Progenitor cell of endocrine pancreas (in vitro differentiated cells): Measurements from ENCODE around the gene LUC7L3. TPM values are rescaled to one million over a fixed set of nuclear protein-coding genes. Genes with fewer than 3 reads are reported as not detected.

ENCODE experiments used
- DNase-seq: peaks from one replicate; pipeline ENCODE4 v3.0.0; 2021; ENCODE audit warnings: low spot score; ENCODE audit not compliant: unreplicated experiment
- H3K27ac Mint-ChIP-seq: 2 replicates; pipeline ENCODE4 v1.8.0; 2021; ENCODE audit warnings: mild to moderate bottlenecking, moderate library complexity, mixed read lengths
- H3K27me3 Mint-ChIP-seq: 2 replicates; pipeline ENCODE4 v1.8.0; 2021; ENCODE audit warnings: mixed read lengths
- H3K36me3 Mint-ChIP-seq: 2 replicates; pipeline ENCODE4 v1.8.0; 2022; ENCODE audit warnings: mixed read lengths; ENCODE audit not compliant: insufficient read depth
- H3K4me1 Mint-ChIP-seq: 2 replicates; pipeline ENCODE4 v1.8.0; 2021; ENCODE audit warnings: low read depth, mixed read lengths
- H3K4me3 Mint-ChIP-seq: 2 replicates; pipeline ENCODE4 v1.8.0; 2021; ENCODE audit warnings: low read depth, mild to moderate bottlenecking, moderate library complexity, mixed read lengths
- H3K9me3 Mint-ChIP-seq: 2 replicates; pipeline ENCODE4 v1.8.0; 2021; ENCODE audit warnings: low read depth, mixed read lengths
- total RNA-seq: library from RNA; stranded (reverse); gene quantifications from 2 replicates; pipeline ENCODE4 v1.2.1, GENCODE V29; 2021
- TF ChIP-seq, protein P1 (sequence below): fragments of 200-600 bp; sonication (generic); IDR thresholded peaks from one replicate; pipeline ENCODE4 v1.5.0; 2021; ENCODE audit warnings: antibody characterized with exemption, mild to moderate bottlenecking; ENCODE audit not compliant: unreplicated experiment

LUC7L3 gene
- total RNA-seq, 1 donor from 2014 or later = 168 TPM

DNA sequence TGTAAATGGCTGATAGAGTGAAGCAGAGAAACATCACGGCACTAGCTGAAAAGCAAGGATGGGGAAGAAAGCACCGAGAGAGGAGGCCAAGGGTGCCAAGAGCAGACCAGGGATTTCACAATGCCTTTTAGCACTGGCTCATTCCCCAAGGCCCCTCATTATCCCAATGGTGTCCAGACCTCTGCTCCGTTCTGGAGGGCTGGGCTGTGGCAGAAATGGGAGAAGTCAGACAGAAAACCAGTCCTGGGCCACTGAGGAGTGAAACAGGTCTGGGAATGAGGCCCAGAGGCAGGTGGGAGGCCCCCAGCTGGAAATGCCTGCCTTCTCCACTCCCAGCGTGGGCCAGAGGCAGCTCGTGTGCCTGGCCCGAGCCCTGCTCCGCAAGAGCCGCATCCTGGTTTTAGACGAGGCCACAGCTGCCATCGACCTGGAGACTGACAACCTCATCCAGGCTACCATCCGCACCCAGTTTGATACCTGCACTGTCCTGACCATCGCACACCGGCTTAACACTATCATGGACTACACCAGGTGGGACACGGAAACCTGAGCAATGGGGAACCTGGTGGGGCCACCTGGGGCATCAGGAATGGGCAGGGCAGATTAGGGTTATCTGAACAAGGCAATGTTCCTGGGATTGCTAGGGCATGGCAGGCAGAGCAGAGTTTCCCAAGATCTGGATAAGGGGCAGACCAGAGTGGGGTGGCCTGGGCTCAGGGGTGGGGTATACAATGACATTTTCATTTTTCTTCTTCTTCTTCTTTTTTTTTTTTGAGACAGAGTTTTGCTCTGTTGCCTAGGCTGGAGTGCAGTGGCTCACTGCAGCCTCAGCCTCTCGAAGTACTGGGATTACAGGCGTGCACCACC, 32.0 kb upstream of the LUC7L3 start:
- H3K4me3 Mint-ChIP-seq = no peak overlapping the region
- no peak for DNase-seq
- no peaks in the 10 kb centered on the region for H3K36me3 Mint-ChIP-seq
- peaks cover 63% of the 10 kb centered on the region for H3K4me1 Mint-ChIP-seq
- TF ChIP-seq, protein P1, sequence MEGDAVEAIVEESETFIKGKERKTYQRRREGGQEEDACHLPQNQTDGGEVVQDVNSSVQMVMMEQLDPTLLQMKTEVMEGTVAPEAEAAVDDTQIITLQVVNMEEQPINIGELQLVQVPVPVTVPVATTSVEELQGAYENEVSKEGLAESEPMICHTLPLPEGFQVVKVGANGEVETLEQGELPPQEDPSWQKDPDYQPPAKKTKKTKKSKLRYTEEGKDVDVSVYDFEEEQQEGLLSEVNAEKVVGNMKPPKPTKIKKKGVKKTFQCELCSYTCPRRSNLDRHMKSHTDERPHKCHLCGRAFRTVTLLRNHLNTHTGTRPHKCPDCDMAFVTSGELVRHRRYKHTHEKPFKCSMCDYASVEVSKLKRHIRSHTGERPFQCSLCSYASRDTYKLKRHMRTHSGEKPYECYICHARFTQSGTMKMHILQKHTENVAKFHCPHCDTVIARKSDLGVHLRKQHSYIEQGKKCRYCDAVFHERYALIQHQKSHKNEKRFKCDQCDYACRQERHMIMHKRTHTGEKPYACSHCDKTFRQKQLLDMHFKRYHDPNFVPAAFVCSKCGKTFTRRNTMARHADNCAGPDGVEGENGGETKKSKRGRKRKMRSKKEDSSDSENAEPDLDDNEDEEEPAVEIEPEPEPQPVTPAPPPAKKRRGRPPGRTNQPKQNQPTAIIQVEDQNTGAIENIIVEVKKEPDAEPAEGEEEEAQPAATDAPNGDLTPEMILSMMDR = no peak
- no peaks in the 10 kb centered on the region for H3K27me3 Mint-ChIP-seq
- no peaks in the 10 kb centered on the region for H3K9me3 Mint-ChIP-seq
- peak overlapping the region; percentile 89 for H3K27ac Mint-ChIP-seq

DNA sequence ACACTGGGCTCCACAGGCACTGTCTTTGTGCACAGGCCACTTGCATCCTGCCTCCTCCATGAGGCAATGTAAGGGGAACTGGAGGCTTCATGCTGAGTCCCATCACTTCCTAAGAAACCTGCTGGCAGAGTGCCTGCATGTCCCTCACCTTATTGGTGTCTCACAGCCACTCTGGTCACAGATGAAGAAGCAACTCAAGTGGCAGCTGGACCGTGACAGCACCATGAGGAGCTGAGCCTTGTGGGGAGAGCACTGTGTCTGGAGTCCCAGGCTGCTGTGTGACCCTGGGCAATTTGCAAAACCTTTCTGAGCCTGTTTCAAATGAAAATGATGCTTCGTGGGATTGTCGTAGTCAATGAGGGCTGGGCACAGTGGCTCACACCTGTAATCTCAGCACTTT, 31.2 kb upstream of the LUC7L3 start:
- Mint-ChIP-seq H3K36me3 (no peaks in the 10 kb centered on the region), H3K4me1 (peaks cover 68% of the 10 kb centered on the region), H3K27me3 (no peaks in the 10 kb centered on the region), H3K4me3 (no peak overlapping the region), H3K27ac (no peak overlapping the region), H3K9me3 (no peaks in the 10 kb centered on the region)
- TF ChIP-seq, protein P1 = no peak
- DNase-seq = no peak

DNA sequence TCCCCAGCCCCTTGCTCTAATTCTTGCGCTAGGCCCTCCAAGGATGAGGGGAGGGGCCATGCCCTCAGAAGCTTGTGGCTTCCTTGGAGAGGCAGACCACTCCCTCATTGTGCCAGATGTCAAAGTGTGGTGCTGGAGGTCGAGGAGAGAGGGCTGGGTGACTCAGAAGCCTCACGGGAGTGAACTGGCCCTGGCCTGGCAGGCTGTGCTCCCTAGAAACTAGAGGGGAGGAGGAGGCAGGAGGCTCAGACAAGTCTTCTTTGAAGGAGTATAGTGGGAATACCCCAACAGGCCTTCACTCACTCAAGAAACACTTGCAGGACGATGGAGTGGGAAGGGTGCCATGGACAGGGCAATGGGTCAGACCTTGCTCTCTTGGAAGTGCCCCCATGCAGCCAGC, 30.2 kb upstream of the LUC7L3 start:
- TF ChIP-seq, protein P1 = no peak
- Mint-ChIP-seq H3K27me3 (no peaks in the 10 kb centered on the region), H3K36me3 (no peaks in the 10 kb centered on the region), H3K27ac (peak overlapping the region; percentile 33), H3K4me1 (peaks cover 69% of the 10 kb centered on the region), H3K9me3 (no peaks in the 10 kb centered on the region), H3K4me3 (no peak overlapping the region)
- no peak for DNase-seq

DNA sequence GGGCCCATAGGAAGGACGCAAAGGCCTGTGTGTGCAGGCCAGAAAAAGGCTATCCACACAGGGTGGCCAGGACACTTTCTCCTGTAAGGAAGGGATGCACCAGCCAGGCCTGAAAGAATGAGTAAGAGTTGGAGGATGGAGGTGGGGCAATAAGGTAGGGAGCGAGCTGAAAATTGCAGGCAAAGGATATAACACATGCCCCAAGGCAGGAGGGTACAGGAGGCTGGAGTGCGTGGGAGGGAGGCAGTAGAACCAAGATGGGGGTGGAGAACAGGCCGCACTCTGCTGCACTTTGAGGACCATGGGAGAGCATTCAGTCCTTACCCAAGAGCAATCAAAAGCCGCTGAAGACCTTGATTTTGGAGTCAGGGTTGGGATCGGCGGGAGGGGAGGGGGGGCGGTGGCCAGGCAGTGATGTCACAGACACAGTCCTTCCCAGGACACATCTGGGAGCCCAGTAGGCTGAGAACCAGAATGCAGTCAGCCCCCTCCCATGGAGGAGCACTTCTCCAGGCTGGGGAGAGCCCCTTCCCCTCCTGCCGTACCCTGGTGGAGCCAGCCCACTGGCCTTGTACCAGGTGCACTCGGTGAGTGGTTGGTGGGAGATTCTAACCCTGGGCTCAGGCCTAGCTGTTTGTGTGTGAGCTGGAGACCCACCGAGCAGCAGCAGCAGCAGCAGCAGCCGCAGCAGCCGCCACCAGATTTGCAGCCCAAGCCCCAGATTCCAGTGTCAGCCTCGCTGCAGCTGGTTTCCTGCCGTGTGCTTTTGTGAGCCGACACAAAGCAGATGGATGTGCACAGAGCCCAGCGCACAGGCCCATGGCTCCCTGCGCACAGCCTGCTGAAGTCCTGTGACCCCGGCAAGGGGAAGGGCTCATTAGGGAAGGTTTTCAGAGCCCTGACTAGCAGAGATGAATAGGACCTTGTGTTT, 29.2 kb upstream of the LUC7L3 start:
- Mint-ChIP-seq H3K4me3 (peak overlapping the region; percentile 29), H3K27ac (peak overlapping the region; percentile 96), H3K27me3 (no peaks in the 10 kb centered on the region), H3K36me3 (peaks cover 2% of the 10 kb centered on the region), H3K4me1 (peaks cover 69% of the 10 kb centered on the region), H3K9me3 (no peaks in the 10 kb centered on the region)
- TF ChIP-seq, protein P1 = no peak
- DNase-seq = no peak

DNA sequence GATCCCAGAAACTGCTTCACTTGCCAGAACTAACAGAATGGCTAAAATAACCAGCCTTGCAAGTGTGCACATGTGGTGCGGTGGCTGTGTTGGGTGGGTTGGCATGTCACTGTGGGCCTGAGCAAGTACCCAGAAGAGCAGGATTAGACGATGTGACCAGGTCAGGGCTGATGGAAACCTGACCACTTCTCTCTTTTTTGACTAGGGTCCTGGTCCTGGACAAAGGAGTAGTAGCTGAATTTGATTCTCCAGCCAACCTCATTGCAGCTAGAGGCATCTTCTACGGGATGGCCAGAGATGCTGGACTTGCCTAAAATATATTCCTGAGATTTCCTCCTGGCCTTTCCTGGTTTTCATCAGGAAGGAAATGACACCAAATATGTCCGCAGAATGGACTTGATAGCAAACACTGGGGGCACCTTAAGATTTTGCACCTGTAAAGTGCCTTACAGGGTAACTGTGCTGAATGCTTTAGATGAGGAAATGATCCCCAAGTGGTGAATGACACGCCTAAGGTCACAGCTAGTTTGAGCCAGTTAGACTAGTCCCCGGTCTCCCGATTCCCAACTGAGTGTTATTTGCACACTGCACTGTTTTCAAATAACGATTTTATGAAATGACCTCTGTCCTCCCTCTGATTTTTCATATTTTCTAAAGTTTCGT, 28.4 kb upstream of the LUC7L3 start:
- Mint-ChIP-seq H3K27ac (peak overlapping the region; percentile 94), H3K27me3 (no peaks in the 10 kb centered on the region), H3K4me3 (peak overlapping the region; percentile 12), H3K4me1 (peaks cover 69% of the 10 kb centered on the region), H3K36me3 (peaks cover 8% of the 10 kb centered on the region), H3K9me3 (no peaks in the 10 kb centered on the region)
- TF ChIP-seq, protein P1 = no peak
- DNase-seq = no peak
